ENCODE results near the gene CNIH1.
"Not testable (repeated sequence)": the region's sequence is repeated elsewhere in the genome, so short reads cannot be mapped to it uniquely, and the experiment has no call there.

GRCh38 chr14:54456820-54457608 lies 15.8 kb upstream of the CNIH1 start:
- not testable (repeated sequence) for TF ChIP-seq CTCF (IDR thresholded peaks at IDR 0.05; ENCODE audit: low read length); EZH2 (optimal IDR thresholded peaks at IDR 0.05; ENCODE audit: low read depth, low read length); EZH2phosphoT487 (IDR thresholded peaks at IDR 0.05; ENCODE audit: low read length)

Measured in MM.1S (cell line).